ENCODE measurements around the gene DCDC2. TPM values are rescaled to one million over a fixed set of nuclear protein-coding genes. Genes with fewer than 3 reads are reported as not detected.
A peak's percentile ranks its signal among the peaks of the same experiment; 100 is the strongest.
"Not testable (repeated sequence)": the region's sequence is repeated elsewhere in the genome, so short reads cannot be mapped to it uniquely, and the experiment has no call there.

The DCDC2 gene
- polyA plus RNA-seq, 3 donors, result 96.2 to 138 (median 110) TPM

GRCh38 chr6:24274441-24275083 lies 83.3 kb downstream of the DCDC2 start:
- no peak for DNase-seq

GRCh38 chr6:24273096-24273870 lies 84.6 kb downstream of the DCDC2 start:
- peak; percentile 79 for DNase-seq

GRCh38 chr6:24272553-24272952 lies 85.3 kb downstream of the DCDC2 start:
- DNase-seq, result no peak

- no peak for DNase-seq
Measured at GRCh38 chr6:24272148-24272547, 85.7 kb downstream of the DCDC2 start.

GRCh38 chr6:24270011-24270410 lies 87.8 kb downstream of the DCDC2 start:
- DNase-seq, result no peak

- DNase-seq, result not testable (repeated sequence)
Measured at GRCh38 chr6:24258214-24258613, 99.6 kb downstream of the DCDC2 start.

- DNase-seq, result no peak
Measured at GRCh38 chr6:24257282-24257681, 100.6 kb downstream of the DCDC2 start.

GRCh38 chr6:24255676-24256075 lies 102.2 kb downstream of the DCDC2 start:
- DNase-seq, result no peak

GRCh38 chr6:24253360-24253759 lies 104.5 kb downstream of the DCDC2 start:
- DNase-seq, result no peak

- no peak for DNase-seq
Measured at GRCh38 chr6:24252280-24252679, 105.6 kb downstream of the DCDC2 start.

GRCh38 chr6:24251339-24251738 lies 106.5 kb downstream of the DCDC2 start:
- no peak for DNase-seq

- no peak for DNase-seq
Measured at GRCh38 chr6:24249926-24250325, 107.9 kb downstream of the DCDC2 start.

GRCh38 chr6:24245275-24245674 lies 112.6 kb downstream of the DCDC2 start:
- no peak for DNase-seq

- DNase-seq, result no peak
Measured at GRCh38 chr6:24242924-24243323, 114.9 kb downstream of the DCDC2 start.

- not testable (repeated sequence) for DNase-seq
Measured at GRCh38 chr6:24241779-24242178, 116.1 kb downstream of the DCDC2 start.

- DNase-seq, result no peak
Measured at GRCh38 chr6:24240943-24241342, 116.9 kb downstream of the DCDC2 start.

- no peak for DNase-seq
Measured at GRCh38 chr6:24240380-24240928, 117.4 kb downstream of the DCDC2 start.

- DNase-seq, result no peak
Measured at GRCh38 chr6:24238700-24239099, 119.2 kb downstream of the DCDC2 start.

GRCh38 chr6:24236779-24237178 lies 121.1 kb downstream of the DCDC2 start:
- not testable (repeated sequence) for DNase-seq

- DNase-seq, result no peak
Measured at GRCh38 chr6:24233813-24234442, 123.9 kb downstream of the DCDC2 start.

- DNase-seq, result no peak
Measured at GRCh38 chr6:24231438-24231977, 126.4 kb downstream of the DCDC2 start.

- DNase-seq, result no peak
Measured at GRCh38 chr6:24229696-24230405, 128.0 kb downstream of the DCDC2 start.
